Tongue (tissue), 2 donors: ENCODE data around the gene FAT1. TPM values are rescaled to one million over a fixed set of nuclear protein-coding genes. Genes with fewer than 3 reads are reported as not detected.

ENCODE experiments used
- DNase-seq: peaks from one replicate; pipeline ENCODE4 v3.0.0-alpha.2; 2015
- total RNA-seq: library from RNA; depleted of rRNA; stranded (reverse); fragments of >200 nt; gene quantifications from one replicate; pipeline ENCODE4 v1.2.3, GENCODE V29; 2014

FAT1 gene
- total RNA-seq, 1 donor from 2014 or later, result 151 TPM

DNA sequence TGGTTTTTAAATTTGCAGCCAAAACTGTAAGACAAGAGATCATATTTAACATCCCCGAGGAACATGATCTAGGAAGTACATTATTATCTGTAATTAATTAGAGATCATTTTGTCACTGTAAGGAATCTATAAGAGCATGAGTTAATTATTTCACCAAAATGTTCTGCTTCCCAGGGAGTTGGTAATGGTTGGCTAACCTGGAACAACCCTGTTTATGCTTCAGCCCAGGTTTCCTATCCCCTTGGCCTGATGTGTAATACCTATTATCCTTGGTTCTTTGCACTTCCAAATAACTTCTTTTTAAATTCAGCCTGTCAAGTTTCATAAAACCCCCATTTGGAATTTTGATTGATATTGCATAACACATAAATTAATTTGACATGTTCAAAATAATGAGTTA lies 161.9 kb downstream of the FAT1 start:
- DNase-seq, result no peak

- DNase-seq, result no peak
These were observed 163.0 kb downstream of the FAT1 start for GRCh38 chr4:186560647-186561046.

- DNase-seq, result no peak
These were observed 166.2 kb downstream of the FAT1 start for GRCh38 chr4:186557486-186557885.

DNA sequence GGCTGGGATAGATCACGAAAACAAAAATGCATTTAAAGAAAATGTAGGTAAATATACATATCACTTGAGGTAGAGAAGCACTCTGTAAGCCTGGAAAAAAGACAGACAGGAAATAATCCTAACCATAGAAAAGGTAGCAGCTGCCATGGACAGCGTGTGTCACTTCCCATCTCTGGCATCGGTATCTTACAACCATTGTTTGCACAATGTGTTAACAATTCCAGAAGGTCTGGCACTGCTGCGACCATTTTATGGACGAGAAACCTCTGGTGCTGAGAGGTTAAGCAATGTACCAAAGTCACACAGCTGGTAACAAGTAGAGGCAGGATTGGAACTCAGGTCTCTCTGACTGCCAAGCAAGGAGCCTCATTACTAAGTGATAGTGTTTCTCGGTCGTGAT lies 166.6 kb downstream of the FAT1 start:
- no peak for DNase-seq

GRCh38 chr4:186554914-186555827 lies 168.5 kb downstream of the FAT1 start, which contains the start of gene MTNR1A:
TSS of gene MTNR1A (minus strand) at chr4:186555567. CDS start at chr4:186555365, 202 bp downstream.
- DNase-seq, result peak; percentile 12

GRCh38 chr4:186554539-186554913 lies 169.1 kb downstream of the FAT1 start:
- DNase-seq, result peak; percentile 56

- DNase-seq, result no peak
These were observed 169.9 kb downstream of the FAT1 start for GRCh38 chr4:186553717-186554116.

DNA sequence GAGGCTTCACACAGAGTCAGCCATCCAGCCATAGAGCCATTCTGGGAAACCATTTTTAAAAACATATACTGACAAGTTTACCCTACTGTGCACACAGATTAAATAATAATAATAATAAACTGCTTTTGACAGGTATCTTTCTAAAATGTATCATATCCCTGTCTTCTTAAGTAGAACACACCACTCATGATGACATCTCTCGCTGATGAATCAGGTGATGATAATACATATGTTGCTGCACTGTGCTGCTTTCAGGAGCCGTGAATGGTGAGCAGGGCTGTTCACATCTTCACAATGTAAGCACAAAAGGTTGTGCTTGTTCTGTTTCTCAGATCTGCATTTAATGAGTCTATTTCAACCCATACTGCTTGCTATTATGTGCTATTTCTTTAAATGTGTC lies 171.8 kb downstream of the FAT1 start:
- no peak for DNase-seq

DNA sequence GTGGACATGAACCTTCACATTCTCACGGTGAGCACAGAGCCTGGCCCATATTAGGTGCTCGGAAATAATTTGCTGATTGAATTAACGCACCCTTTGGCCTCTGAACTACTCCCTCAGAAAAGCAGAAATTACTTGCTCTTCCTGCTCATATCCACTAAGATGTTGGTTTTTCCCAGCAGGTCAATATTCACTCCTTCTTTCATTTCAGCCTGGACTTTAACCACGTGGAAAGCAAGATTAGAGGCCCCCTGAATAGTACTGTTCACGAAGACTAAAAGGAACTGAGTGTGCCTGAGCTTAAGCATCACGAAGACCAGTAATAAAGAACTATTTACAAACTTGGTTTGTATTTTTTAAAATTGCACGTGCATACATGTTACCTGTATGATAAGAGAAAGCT lies 178.2 kb downstream of the FAT1 start:
- DNase-seq, result no peak

GRCh38 chr4:186543206-186543605 lies 180.4 kb downstream of the FAT1 start:
- no peak for DNase-seq

- no peak for DNase-seq
These were observed 181.9 kb downstream of the FAT1 start for GRCh38 chr4:186541801-186542200.

GRCh38 chr4:186537843-186538521 lies 185.7 kb downstream of the FAT1 start:
- DNase-seq, result no peak

Other genes with a start within 250 kb of the FAT1 start
- gene MTNR1A, start 168.3 kb downstream of the FAT1 start, total RNA-seq, result 0.21 TPM